HG02678 (cell line): ENCODE measurements around the gene CLBA1.

Source experiments
- ATAC-seq: cut with Tn5 transposase; IDR thresholded peaks from one replicate; pipeline ENCODE4 v1.9.1; 2021; ENCODE audit warnings: mild to moderate bottlenecking, moderate library complexity; ENCODE audit not compliant: unreplicated experiment

The CLBA1 gene

DNA sequence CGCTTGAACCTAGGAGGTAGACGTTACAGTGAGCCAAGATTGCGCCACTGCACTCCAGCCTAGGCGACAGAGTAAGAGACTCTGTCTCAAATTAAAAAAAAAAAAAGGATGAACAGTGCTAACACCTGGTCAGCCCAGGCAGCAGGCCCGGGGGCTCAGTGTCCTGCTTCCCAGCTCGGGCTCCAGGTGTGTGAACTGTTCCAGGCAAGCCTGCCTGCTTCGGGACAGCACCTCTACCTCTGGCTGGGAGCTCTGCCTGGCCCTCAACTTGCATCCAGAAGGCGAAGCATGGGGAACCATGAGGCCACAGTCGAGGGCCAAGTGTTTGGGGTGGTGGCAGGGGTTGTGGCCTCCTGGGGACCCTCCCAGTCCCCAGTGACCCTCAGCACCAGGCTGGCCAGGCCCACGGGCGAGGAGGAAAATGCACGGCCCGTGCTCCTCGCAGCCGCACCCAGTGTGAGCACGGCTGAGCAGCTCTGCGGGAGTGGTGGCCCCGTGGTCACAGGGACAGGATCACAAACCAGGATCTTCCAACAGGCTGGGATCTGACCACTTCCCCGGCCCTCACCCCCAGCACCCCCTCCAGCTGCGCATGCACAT is 19.8 kb downstream of the CLBA1 start:
- no peak for ATAC-seq

DNA sequence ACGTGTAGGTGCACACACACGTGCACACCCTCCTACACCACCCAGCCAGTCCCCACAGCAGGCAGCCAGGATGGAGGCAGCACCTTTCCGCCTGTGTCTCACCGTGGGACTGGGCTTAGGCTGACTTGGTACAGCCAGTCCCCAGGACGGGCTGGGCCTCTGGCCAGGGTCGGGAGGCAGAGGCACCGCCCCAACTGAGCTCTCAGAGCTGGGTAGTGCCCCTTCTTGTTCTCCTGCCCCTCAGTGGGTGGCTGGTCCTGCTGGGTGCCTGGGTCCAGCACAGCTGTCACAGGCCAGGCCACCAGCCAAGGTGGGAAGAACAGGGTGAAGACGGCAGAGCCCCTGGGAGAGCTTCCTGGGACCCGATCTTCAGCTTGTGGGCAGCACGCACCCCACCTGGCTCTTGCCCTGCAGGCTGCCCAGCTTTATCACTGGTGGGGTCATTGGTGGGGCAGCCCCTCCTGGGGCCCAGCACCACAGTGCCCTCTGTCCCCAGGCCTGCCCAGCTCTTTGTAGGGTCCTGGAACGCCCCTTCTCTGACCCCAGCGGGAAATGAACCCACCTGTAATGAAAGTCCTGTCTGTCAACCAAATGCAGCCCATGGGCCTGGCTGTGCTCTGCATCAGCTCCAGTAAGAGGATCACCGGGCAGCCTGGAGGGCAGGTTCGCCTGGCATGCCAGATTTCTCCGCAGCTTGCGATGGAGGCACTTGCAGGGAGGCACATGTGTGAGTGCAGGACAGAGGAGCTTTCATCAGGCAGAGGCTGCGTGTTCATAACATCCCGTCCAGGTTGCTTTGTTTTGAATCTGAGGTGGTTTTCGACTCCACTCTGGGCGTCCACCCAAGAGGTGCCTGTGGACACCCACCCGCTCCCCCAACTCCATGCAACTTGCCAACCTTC is 20.6 kb downstream of the CLBA1 start:
- ATAC-seq = no peak

DNA sequence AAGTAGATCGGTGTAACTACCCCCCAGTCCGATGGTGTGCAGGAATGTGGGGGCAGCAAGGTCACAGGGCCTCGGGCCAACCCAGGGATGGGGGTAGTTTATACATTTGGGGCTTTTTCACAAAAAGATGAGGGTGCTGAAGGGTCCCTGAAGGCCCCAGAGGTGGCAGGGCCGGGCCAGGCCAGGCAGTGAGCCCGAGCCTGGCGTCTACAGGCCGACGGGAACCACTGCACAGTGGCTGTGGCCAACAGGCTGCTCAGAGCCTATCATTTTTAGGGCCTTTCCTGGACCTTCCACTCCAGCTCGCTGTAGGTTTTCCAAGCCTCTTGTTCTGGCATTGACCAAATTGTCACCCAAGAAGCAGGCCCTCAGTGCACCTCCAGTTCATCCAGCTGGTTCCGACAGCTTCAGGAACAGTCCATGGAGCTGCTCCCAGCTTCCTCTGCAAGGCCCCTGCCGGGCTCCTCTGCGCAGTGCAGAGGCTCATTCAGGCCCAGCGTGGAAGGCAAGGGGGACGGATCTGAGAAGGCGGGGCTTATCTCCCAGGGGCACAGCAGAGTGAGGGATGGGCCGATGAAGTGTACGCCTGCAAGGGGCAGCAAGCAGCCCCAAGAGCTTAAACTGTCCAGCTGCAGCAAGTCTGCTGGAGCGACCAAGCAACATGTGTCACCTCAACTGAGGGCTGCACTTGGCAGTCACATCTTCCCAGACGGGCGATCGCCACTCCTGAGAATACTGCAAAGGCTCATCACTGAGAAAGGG is 21.4 kb downstream of the CLBA1 start:
- no peak for ATAC-seq

DNA sequence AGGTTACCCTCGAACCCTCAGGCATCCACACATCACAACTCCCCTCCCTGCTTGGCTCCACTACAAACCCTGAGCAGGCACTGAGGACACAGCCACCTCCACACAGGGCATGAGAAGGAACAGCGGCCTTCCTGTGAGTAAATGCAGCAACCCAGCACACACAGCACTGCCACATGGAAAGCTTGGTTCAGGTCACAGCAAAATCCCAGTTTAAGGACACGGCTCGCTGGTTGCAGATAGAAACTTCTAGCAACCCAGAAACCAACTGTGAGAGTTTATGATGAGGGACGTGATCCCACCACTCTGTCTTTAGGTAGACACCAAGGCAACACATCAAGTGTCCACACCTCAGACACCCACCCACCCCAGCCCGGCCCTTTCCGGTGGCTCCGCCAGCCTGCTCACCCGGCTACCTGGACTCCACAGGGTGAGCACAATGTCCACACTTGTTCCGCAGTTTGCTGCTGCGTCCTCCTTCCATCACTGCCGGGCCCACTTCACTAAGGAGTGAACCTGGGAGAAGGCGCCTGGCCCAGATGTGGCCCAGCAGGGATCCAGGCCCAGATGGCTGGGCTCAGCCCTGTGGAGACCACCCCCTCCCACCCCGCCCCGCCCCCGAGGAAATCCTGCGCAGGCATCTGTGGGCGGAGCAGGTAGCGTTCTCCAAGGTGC is 22.1 kb downstream of the CLBA1 start:
- no peak for ATAC-seq

DNA sequence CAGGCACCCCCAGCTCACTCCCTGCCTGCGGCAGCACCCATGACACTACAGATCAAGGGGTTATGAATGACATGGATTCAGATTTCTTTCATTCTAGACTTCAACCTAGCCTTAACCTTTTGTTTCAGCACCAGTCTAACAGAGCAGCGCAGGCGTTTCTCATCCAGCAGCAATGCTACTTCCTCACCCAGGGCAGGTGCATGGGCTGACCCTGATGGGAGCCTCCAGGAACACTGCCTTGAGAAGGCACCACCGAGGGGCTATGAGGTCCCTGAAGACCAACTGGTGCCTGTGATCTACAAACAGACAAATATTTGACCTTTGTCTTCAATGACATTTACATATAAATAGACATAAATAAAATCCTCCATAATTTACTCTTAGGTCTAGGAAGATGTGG is 24.5 kb downstream of the CLBA1 start:
- ATAC-seq = no peak

DNA sequence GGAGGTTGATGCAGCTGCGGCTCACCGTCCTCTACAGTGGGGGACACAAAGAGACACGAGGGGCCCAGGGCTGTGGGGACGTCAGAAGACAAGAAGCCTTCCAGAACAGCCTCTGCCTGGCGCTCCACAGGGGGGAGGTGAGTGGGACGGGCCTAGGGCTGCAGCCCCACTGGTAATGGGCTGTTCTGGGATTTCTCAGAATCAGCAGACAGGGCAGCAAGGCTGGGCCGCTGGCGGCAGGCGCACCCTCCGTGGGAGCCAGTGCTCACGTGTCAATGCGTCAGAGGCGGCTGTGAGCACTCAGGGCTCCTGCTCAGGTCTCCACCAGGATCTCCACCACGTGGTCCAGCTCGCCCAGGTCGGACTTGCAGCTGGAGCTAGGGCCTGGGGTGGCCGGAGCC is 25.3 kb downstream of the CLBA1 start:
- no peak for ATAC-seq

DNA sequence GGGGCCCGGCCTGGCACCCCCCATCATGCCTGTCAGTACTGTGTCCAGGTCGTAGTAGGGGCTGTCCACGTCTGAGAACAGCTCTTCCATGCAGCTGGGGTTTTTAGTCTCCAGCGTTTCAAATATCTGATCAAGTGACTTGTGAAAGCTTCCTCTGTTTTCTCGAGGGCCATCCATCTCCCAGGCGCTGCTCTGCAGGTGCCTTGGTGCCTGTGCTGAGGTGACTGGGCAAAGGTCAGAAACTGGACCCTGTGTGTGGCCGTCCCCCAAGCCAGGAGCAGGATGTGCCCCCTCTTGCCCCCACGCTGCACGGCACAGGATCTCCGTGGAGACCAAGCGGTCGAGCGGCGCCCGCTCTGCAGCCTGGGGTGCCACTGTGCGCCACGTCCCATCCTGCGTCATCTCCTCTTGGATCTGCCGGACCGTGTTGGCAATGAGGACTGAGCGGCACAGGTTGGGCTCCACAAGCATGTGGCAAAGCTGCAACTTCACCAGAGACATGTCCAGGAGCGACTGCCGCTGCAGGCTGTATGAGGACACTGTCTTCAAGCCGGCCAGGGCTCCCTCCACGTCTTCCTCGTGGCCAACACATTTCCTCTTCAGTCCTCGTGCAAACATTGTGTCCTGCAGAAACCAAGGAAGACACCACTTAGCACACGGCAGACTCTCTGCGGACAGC is 25.9 kb downstream of the CLBA1 start:
- ATAC-seq = no peak

DNA sequence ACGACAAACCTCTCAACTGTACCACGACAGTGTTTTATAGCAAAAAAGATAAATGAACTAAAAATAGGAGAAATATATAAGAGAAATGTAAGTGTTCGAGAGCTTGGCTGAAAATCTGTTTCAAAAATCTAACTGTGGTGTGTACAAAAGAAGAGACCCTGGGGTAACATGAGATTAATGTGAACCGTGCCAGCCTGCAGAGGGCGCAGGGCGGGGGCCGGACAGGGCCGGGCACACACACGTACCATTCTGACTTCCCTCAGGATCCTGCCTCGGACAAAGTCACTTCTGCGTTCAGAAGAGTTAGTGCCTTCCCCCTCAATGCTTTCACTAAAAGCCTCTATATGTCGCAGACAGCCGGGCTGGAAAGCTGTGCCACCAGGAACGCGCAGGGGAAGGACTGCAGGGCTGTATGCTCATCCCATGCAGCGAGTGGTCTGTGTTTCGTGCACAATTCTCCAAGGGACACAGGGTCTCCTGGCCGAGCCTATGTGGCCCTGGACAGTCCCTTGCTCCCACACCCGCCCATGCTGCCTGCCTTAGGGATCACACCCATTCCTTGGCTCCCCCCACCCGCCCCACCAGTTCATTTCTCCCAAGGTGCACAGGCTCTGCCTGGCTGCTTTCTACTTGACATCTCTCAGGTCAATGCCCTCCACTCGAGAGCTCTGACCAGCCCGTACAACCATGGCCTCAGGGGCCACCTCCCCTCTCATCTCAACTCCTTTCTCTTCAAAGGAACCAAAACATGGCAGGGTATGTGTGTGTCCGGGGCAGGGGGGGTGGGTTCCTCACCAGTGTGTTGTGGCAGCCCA is 26.8 kb downstream of the CLBA1 start:
- no peak for ATAC-seq

DNA sequence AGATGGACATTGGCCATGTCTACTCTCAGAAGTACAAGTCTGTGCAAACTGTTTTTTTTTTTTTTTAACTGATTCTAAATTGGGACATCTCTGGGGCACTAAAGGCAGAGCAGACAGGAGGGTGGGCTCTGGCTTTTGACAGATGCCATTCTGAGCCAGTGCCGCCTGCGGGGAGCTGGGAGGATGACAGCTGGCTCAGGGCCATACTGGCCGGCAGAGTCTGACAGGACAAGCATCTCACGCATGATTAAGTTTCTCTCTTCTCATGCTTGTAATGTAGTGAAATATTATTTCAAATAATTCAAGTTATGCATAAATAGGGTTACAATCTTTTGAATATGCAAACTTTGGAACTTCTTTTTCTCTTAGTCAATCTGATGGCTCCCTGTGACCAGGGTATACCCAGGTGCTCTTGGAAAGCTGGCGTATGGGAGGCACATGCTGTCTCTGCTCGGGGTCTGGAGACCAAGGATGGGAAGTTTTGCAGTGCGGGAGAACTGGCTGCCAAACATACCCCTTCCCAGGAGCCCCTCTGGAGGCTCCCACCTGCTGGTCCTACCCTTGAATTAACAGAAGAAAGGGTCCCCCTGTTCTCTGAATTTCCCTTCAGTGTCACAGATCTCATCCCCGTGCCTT is 27.7 kb downstream of the CLBA1 start:
- ATAC-seq = no peak

DNA sequence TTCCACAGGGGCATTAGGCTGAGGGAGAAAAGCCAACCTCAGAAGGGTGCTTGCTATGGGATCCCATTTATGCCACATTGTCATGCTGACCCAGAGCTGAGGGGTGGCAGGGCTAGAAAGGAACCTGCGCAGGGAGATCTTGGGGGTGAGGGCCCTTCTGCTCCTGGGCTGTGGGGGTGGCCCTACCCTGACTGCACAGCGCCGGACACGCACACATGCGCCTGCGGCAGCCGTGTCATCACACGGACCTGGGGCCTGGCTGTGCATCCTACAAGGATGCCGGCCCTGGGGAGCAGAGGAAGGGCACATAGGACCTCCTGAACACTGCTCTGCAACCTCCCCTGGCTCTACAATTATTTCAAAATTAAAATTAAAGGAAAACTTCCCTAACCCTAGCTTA is 28.4 kb downstream of the CLBA1 start:
- no peak for ATAC-seq

DNA sequence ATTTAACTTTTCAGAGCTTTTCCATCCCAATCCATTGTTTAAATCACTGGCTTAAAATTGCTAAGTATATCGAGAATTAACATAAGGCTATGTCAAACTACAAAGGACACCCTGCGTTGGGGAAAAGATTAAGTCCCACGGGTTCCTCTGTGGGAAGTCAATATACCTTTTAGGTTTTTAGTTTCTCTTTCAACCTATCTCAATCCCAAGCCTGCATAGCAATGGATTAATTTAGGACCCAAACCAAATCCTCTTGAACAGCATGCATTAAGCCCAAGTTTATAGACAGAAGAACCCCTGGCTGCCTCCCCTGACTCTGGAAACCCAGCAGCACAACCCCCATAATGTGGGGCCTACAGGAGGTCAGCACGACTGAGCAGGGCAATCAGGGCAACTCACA is 29.0 kb downstream of the CLBA1 start:
- no peak for ATAC-seq

DNA sequence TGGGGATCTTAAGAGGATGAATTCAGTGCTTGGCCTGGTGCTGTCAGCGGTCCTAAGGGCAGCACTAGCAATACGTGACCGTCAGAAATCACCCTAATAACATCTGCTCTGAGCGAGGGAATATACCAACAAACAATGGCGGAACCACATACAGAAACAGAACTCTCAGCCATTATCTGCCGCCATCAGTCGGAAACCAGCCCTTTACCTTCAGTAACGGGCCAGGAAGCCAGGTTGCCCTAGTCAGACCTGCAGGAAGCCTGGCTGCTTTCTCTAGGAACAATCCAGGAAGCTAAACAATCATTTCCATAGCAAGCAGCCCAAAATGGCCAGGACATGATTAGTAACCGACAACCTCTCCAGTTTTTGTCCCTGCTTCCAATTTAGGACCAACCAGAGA is 29.7 kb downstream of the CLBA1 start:
- ATAC-seq = no peak

DNA sequence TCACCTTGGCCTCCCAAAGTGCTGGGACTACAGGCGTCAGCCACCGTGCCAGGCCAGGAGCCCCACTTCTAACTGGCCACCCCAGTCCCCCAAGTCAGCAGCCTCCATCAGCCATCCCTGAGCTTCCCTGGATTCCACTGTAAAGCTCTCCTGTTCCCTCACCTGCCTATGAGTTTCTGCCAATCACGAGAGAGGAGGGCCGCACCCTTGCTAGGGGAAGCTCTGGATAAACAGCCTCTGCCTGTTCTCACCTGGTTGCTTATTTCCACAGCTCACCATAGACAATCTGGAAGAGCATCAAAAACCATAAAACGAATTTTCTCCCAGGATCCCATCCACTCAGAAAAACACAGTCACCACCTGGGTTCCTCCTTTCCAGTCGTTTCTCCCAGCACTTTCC is 30.3 kb downstream of the CLBA1 start:
- no peak for ATAC-seq

DNA sequence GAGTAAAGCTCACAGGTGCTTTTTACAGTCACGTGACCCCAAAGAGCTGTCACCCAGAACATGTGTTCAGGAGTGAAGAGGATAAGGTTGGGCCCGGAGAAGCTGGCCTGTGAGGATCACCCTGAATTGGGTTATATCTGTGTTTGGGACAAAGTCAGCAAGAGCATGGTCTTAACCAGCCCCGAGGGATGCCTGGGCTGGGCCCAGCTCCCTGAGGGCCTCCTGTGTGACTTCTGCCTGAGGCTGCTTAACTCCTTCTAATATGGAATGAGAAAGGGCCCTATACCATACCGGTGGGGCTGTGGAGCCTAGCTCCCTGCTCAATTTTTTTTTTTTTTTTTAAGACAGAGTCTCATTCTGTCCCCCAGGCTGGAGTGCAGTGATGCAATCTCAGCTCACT is 32.8 kb downstream of the CLBA1 start:
- no peak for ATAC-seq

DNA sequence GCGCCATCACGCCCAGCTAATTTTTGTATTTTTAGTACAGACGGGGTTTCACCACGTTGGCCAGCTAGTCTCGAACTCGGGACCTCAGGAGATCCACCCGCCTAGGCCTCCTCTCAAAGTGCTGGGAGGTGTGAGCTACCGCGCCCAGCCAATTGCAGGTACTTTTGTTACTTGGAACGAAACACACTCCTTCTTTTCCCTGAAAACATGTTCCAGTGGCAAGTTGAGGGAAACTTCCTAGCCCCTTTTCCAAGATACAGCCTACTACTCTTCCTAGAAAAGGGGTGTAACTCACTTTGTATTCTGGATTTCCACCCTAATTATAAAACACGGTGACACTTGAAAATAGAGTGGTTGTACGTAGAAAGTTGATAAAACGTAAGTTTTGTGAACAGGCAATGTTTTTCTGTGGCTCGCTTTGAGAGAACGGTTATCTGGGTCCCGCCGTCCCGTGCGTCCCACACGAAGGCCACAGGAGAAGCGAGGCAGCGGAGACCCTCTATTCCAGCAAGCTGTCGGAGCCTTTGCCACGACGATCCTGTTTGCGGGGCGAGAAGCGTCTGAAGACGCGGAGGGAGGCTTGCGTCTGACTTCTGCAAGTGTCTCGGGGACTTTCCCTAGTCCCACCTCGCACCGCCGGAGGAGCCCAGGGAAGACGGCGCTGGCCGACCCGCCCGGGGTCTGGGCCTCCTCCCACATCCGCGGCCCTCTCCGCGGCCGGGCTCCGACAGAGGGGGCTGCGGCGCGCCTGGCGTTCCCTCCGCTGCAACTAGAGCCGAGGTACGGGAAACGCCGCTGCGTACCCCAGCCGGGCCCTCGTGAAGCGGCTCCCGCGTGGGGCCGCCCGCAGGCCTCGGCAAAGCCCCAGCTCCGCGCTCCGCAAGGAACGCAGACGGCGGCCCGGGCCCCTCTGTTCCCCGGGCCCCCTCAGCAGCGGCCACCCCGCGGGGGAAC is 34.5 kb downstream of the CLBA1 start:
- peak; percentile 25 for ATAC-seq

DNA sequence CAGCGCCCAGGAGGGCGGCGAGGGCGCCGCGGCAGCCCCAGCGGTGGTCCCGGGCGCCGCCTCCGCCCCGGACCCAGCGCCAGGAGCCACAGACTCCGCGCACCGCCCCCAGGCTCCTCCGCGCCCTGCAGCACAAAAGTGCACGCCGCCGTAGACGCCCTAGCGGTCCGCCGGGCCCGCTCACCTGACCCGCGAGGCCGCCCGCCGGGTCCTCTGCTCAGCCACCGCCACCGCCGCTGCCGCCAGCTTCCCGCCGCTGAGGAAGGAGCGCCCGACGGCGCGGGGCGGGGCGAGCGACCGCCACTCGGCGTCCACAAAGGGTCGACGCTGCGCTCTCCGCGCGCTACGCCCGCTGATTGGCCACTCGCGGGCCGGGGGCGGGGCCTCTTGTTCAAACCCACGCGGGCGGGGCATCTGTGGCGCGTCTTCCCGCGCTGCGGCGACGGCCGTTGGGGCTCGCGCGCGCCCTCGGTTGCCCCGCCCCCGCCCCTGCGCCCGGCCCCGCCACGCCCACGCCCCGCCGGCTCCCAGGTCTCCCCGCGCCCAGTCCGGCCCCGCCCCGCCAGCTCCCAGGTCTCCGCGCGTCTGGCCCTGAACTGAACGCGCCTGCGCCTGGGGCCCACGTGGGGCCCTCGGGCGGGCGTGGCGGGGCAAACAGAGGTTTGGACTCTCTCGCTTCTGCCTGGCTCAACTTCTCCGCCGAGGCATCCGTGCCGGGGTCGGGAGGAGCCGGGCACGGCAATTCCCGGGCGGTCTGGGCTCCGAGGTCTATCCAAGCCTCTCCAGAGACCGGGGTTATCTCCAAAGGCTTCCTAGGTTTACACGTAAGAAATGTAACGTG is 35.4 kb downstream of the CLBA1 start, which contains the start of gene CDCA4:
Gene CDCA4 (minus strand): TSS at position 269 of the 841 bp plus-strand sequence. CDS start 9,154 bp downstream, outside the sequence.
- peak; percentile 82 for ATAC-seq

DNA sequence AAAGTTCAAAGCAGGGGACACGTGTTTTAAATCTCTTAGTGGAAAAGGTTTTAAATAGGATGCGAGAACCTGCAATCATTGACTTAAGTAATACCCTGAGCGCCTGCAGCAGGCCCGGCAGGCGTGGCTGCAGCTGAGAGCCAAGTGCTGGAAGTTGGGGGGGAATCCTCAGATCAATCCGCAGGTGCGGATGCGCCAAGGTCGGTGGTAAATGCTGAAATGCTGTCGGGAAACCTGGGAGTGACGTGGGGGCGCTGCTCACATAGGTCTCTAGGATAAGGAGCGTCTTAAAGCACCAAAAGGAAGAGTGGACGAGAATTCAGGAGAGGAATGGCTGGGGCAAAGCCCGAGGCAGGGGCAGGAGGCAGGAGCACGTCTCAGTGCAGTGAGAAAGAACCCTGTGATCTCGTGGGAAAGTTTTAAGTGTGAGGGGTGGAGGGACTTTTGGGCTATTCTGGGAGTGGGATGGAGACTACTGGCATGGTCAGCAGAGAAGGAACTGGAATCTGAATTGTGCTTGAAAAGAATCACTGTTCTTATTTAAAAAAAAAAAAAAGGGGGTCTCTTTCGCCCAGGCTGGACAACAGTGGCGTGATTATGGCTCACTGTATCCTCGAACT is 36.2 kb downstream of the CLBA1 start:
- no peak for ATAC-seq
